Ovary (tissue), 9 donors: ENCODE data around the gene RHOV. TPM values are rescaled to one million over a fixed set of nuclear protein-coding genes. Genes with fewer than 3 reads are reported as not detected.

Source experiments
- DNase-seq, 5 donors: peaks; one replicate each; pipeline ENCODE4 v3.0.0-alpha.2; 2019 to 2020
- H3K27ac ChIP-seq, 2 donors: fragments of 200-600 bp; one replicate each; pipeline versions ENCODE4 v1.5.1 to v1.8.0; 2019 to 2022
- H3K27me3 ChIP-seq: fragments of 200-600 bp; one replicate; pipeline ENCODE4 v1.8.0; 2022
- H3K36me3 ChIP-seq: fragments of 200-600 bp; sonication (generic); one replicate; pipeline ENCODE4 v1.5.1; 2019
- H3K4me1 ChIP-seq: one replicate; pipeline ENCODE4 v1.8.1; 2013; ENCODE audit warnings: mild to moderate bottlenecking, moderate library complexity; ENCODE audit not compliant: insufficient read depth
- H3K4me3 ChIP-seq: fragments of 200-600 bp; sonication (generic); one replicate; pipeline ENCODE4 v1.5.1; 2017
- H3K9me3 ChIP-seq, 2 donors: fragments of 200-600 bp in 1 of 2; sonication (generic) in 1 of 2; one replicate each; pipeline versions ENCODE4 v1.5.1 to v1.8.1; 2013 to 2019; ENCODE audit warnings: mild to moderate bottlenecking in 1 of 2, moderate library complexity in 1 of 2
- EP300 ChIP-seq: sonication (generic); formaldehyde crosslinking; IDR thresholded peaks from one replicate; pipeline ENCODE4 v1.6.1; 2017; ENCODE audit warnings: antibody characterized with exemption
- POLR2A ChIP-seq: fragments of 450-650 bp; IDR thresholded peaks from one replicate; pipeline ENCODE4 v1.6.1; 2017; ENCODE audit warnings: antibody characterized with exemption, mild to moderate bottlenecking, moderate library complexity
- WGBS, 3 donors: extraction: QIAGEN DNeasy Blood & Tissue Kit in 1 of 3; methylation state at CpG; one replicate each; pipeline versions ENCODE4 v1.1.5 to v1.1.7; 2013 to 2017; 5-methylcytosine and 5-hydroxymethylcytosine counted together
- intact Hi-C, 4 donors: fragments of 100-400 bp; cut with DNase I; formaldehyde crosslinking; loops; one replicate each; pipeline versions ENCODE4 v1.11.0 to v1.15.1; 2022 to 2023
- polyA plus RNA-seq, 2 donors: library from polyadenylated mRNA; stranded (reverse); fragments of 200-250 nt in 1 of 2; fragments of 350-450 nt in 1 of 2; fragmentation: Illumina TruSeq in 1 of 2; extraction: RNeasy Lipid Tissue Mini Kit (QIAGEN cat#74804) in 1 of 2; gene quantifications; one replicate each; pipeline ENCODE4 v1.2.3, GENCODE V29; 2013 to 2014
- total RNA-seq, 7 donors: library from RNA; depleted of rRNA in 2 of 7; stranded (reverse); fragments of >200 nt in 2 of 7; fragmentation: NEBNext Ultra II Directional in 3 of 7; extraction: Animal tissue kit (Norgen Biotek cat#: 25700) in 3 of 7; gene quantifications; one replicate each; pipeline versions ENCODE4 v1.1.0 to v1.2.4, GENCODE V29; 2016 to 2023
- TF ChIP-seq, protein P1 (sequence below), 3 donors: fragments of 450-650 bp in 2 of 3; fragments of 200-600 bp in 1 of 3; IDR thresholded peaks; one replicate each; pipeline versions ENCODE4 v1.5.1 to v1.8.0; 2016 to 2022; ENCODE audit warnings: antibody characterized with exemption in 3 of 3, mild to moderate bottlenecking in 1 of 3
- donor health status: DM: no; HTN: no; CAD: no; lungs with moderate emphysema.
- donor health status: DM: no; HTN: no; CAD: no.
- donor health status: Bipolar disorder and iron deficiency.
- donor health status: DM: yes; HTN: yes; CAD: no.
- donor health status: DM: no; HTN: no; CAD: no.
- donor health status: DM: yes; HTN: yes; CAD: no.

The RHOV gene
- total and polyA plus RNA-seq, 9 donors, result 0.07 to 3.4 (median 0.26) TPM; not detected in 3

GRCh38 chr15:40918799-40919392, 44.9 kb upstream of the RHOV start:
- Histone ChIP-seq H3K27me3 (no peaks in the 10 kb centered on the region), H3K4me1 (no peaks in the 10 kb centered on the region), H3K36me3 (no peaks in the 10 kb centered on the region), H3K4me3 (no peak overlapping the region), H3K9me3 (no peaks in the 10 kb centered on the region), H3K27ac (no peak overlapping the region)
- intact Hi-C loops, result loop anchor here in 1 of 4 donors (10.0 kb wide), 1 partner anchor 106 kb away; no protein-coding TSS in a partner anchor
- TF ChIP-seq POLR2A, result no peak
- TF ChIP-seq, protein P1, sequence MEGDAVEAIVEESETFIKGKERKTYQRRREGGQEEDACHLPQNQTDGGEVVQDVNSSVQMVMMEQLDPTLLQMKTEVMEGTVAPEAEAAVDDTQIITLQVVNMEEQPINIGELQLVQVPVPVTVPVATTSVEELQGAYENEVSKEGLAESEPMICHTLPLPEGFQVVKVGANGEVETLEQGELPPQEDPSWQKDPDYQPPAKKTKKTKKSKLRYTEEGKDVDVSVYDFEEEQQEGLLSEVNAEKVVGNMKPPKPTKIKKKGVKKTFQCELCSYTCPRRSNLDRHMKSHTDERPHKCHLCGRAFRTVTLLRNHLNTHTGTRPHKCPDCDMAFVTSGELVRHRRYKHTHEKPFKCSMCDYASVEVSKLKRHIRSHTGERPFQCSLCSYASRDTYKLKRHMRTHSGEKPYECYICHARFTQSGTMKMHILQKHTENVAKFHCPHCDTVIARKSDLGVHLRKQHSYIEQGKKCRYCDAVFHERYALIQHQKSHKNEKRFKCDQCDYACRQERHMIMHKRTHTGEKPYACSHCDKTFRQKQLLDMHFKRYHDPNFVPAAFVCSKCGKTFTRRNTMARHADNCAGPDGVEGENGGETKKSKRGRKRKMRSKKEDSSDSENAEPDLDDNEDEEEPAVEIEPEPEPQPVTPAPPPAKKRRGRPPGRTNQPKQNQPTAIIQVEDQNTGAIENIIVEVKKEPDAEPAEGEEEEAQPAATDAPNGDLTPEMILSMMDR (IDR thresholded peaks at IDR 0.05), result no peak
- TF ChIP-seq EP300, result no peak
- 70 to 79% (median 72%) methylated on average over 17 to 19 of the region's 19 CpGs for WGBS, 3 donors
- no peak for DNase-seq

- WGBS, 3 donors, result 75 to 81% (median 78%) methylated on average over 15 of the region's 15 CpGs
- no peak for TF ChIP-seq EP300
- no peak overlapping the region for H3K27ac ChIP-seq
Measured at GRCh38 chr15:40918146-40918798, 44.2 kb upstream of the RHOV start.

GRCh38 chr15:40917585-40917984, 43.6 kb upstream of the RHOV start:
- Histone ChIP-seq H3K9me3 (no peaks in the 10 kb centered on the region), H3K4me1 (no peaks in the 10 kb centered on the region), H3K27me3 (no peaks in the 10 kb centered on the region), H3K27ac (no peak overlapping the region), H3K4me3 (no peak overlapping the region), H3K36me3 (no peaks in the 10 kb centered on the region)
- TF ChIP-seq, protein P1 (IDR thresholded peaks at IDR 0.05), result no peak
- TF ChIP-seq POLR2A, result no peak
- TF ChIP-seq EP300, result no peak
- intact Hi-C loops, result loop anchor here in 1 of 4 donors (10.0 kb wide), 1 partner anchor 107 kb away; no protein-coding TSS in a partner anchor
- WGBS, 3 donors, result 61 to 70% (median 66%) methylated on average over 11 of the region's 11 CpGs
- DNase-seq, result no peak

More at GRCh38 chr15:40918146-40918798, 44.2 kb upstream of the RHOV start:
- H3K4me3 ChIP-seq, result no peak overlapping the region
- H3K9me3 ChIP-seq, result no peaks in the 10 kb centered on the region
- no peak for DNase-seq
- H3K27me3 ChIP-seq, result no peaks in the 10 kb centered on the region
- no peaks in the 10 kb centered on the region for H3K36me3 ChIP-seq
- intact Hi-C loops, result loop anchor here in 1 of 4 donors (10.0 kb wide), 1 partner anchor 107 kb away; no protein-coding TSS in a partner anchor
- no peaks in the 10 kb centered on the region for H3K4me1 ChIP-seq

GRCh38 chr15:40915679-40916078, 41.6 kb upstream of the RHOV start:
- intact Hi-C loops, result loop anchor here in 1 of 4 donors (10.0 kb wide), 1 partner anchor 109 kb away; no protein-coding TSS in a partner anchor
- Histone ChIP-seq H3K27me3 (no peaks in the 10 kb centered on the region), H3K9me3 (no peaks in the 10 kb centered on the region), H3K4me3 (no peak overlapping the region), H3K27ac (no peak overlapping the region), H3K4me1 (no peaks in the 10 kb centered on the region), H3K36me3 (no peaks in the 10 kb centered on the region)
- 63 to 66% (median 64%) methylated on average over 6 of the region's 6 CpGs for WGBS, 3 donors
- no peak for DNase-seq
- TF ChIP-seq EP300 (no peak), POLR2A (no peak)
- TF ChIP-seq, protein P1 (IDR thresholded peaks at IDR 0.05), result no peak
